ENCODE results near the gene DENND4C. TPM values are rescaled to one million over a fixed set of nuclear protein-coding genes. Genes with fewer than 3 reads are reported as not detected.
A peak's percentile ranks its signal among the peaks of the same experiment; 100 is the strongest.

The DENND4C gene
- total and polyA plus RNA-seq, 3 donors from 2014 or later: 28.8 to 136 (median 126) TPM

GRCh38 chr9:19284729-19285128 lies 54.2 kb downstream of the DENND4C start:
- H3K36me3 ChIP-seq (ENCODE audit: low read depth, missing control alignments): no peaks in the 10 kb centered on the region
- WGBS, 2 donors: 74 to 81% methylated on average over 3 of the region's 3 CpGs
- no peak overlapping the region for H3K27ac ChIP-seq
- no peak for DNase-seq
- H3K27me3 ChIP-seq: no peaks in the 10 kb centered on the region
- TF ChIP-seq CTCF (IDR thresholded peaks at IDR 0.05) (no peak), POLR2A (IDR thresholded peaks at IDR 0.05) (no peak)
- no peaks in the 10 kb centered on the region for H3K9me3 ChIP-seq
- no peak overlapping the region for H3K4me3 ChIP-seq
- H3K4me1 ChIP-seq: peaks cover 6% of the 10 kb centered on the region
- intact Hi-C loops (cut with DNase I; ENCODE audit: low total_unique reads): no loop called here

- WGBS, 2 donors: 36% methylated on average over 5 of the region's 5 CpGs
- Histone ChIP-seq H3K27ac (no peak overlapping the region), H3K9me3 (no peaks in the 10 kb centered on the region), H3K4me1 (peaks cover 6% of the 10 kb centered on the region), H3K36me3 (ENCODE audit: low read depth, missing control alignments) (no peaks in the 10 kb centered on the region), H3K4me3 (no peak overlapping the region), H3K27me3 (no peaks in the 10 kb centered on the region)
- peak; percentile 38 for DNase-seq
- intact Hi-C loops (cut with DNase I; ENCODE audit: low total_unique reads): no loop called here
- no peak for TF ChIP-seq CTCF (IDR thresholded peaks at IDR 0.05)
- no peak for TF ChIP-seq POLR2A (IDR thresholded peaks at IDR 0.05)
Measured at GRCh38 chr9:19286634-19287188, 56.2 kb downstream of the DENND4C start.

DNA sequence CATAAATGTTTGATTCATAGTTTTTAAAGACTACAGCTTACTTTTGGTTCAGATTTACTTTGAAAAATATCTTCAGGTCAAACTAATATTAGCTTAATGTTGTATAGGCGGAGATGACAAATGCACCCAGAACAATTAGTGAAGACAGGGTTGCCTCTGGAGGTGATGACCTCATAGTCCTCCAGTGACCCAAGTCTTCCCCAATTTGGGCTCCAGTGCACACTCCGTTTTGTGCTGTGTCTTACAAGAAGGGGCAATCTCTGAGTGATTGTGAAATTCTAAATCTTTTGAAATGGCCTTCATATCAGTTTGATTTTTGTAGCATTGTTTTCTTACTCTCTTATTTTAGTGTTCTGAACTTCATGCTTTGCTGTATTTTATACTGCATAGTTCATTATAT lies 57.6 kb downstream of the DENND4C start:
- intact Hi-C loops (cut with DNase I; ENCODE audit: low total_unique reads): no loop called here

DNA sequence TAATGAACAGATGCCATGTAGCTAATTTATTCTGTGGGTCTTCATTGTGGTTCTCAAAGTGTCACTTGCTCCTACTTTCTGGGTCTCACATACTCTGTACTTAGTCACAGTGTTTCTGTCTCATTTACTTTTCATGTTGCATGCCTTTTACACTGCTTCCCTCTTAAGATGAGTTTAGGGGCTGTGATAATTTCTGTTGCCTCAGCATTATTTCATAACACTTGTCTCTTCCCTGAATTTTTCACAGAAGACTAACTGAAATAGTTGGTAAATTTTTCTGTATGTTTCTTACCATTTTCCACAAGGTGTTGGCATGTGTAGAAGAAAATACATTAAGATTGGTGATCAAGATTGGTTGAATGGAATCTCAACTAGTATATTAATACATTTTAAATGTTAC lies 59.6 kb downstream of the DENND4C start:
- Histone ChIP-seq H3K36me3 (ENCODE audit: low read depth, missing control alignments) (no peaks in the 10 kb centered on the region), H3K27ac (no peak overlapping the region), H3K9me3 (no peaks in the 10 kb centered on the region), H3K27me3 (no peaks in the 10 kb centered on the region), H3K4me1 (peaks cover 6% of the 10 kb centered on the region), H3K4me3 (no peak overlapping the region)
- intact Hi-C loops (cut with DNase I; ENCODE audit: low total_unique reads): no loop called here
- TF ChIP-seq CTCF (IDR thresholded peaks at IDR 0.05) (no peak), POLR2A (IDR thresholded peaks at IDR 0.05) (no peak)
- DNase-seq: no peak

More for the DNA sequence above, 57.6 kb downstream of the DENND4C start:
- no peaks in the 10 kb centered on the region for H3K27me3 ChIP-seq
- no peak for DNase-seq
- H3K4me1 ChIP-seq: peaks cover 6% of the 10 kb centered on the region
- TF ChIP-seq POLR2A (IDR thresholded peaks at IDR 0.05) (no peak), CTCF (IDR thresholded peaks at IDR 0.05) (no peak)
- no peaks in the 10 kb centered on the region for H3K9me3 ChIP-seq
- 75 to 83% methylated on average over 2 of the region's 2 CpGs for WGBS, 2 donors
- H3K27ac ChIP-seq: no peak overlapping the region
- H3K4me3 ChIP-seq: no peak overlapping the region
- no peaks in the 10 kb centered on the region for H3K36me3 ChIP-seq (ENCODE audit: low read depth, missing control alignments)

DNA sequence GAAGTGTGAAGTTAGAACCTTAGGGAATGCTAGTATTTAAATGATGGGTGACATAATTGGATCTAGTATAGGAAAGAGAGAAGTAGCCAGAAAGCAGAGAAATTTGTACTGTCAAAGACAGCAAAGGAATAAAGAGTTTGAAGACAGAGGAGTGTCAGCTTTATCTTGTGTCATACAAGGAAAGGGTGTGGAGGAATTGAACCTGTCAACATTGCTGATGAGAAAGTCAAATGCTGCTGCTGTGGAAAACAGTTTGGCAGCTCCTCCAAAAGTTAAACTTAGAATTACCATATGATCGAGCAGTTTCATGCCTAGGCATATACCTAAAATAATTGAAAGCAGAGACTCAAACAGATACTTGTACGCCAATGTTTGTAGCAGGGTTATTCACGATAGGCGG lies 63.7 kb downstream of the DENND4C start:
- TF ChIP-seq CTCF (IDR thresholded peaks at IDR 0.05): no peak
- no peak for TF ChIP-seq POLR2A (IDR thresholded peaks at IDR 0.05)
- H3K27ac ChIP-seq: no peak overlapping the region
- no peaks in the 10 kb centered on the region for H3K9me3 ChIP-seq
- H3K36me3 ChIP-seq (ENCODE audit: low read depth, missing control alignments): no peaks in the 10 kb centered on the region
- no peaks in the 10 kb centered on the region for H3K27me3 ChIP-seq
- H3K4me3 ChIP-seq: no peak overlapping the region
- no peaks in the 10 kb centered on the region for H3K4me1 ChIP-seq
- WGBS, 2 donors: 97 to 98% methylated on average over 4 of the region's 4 CpGs
- intact Hi-C loops (cut with DNase I; ENCODE audit: low total_unique reads): no loop called here
- no peak for DNase-seq

All from testis (tissue), 3 donors.